Measurements from ENCODE around the gene OTUB2. TPM values are rescaled to one million over a fixed set of nuclear protein-coding genes. Genes with fewer than 3 reads are reported as not detected.

Gene OTUB2
- total RNA-seq, 3 donors from 2014 or later (not counting 1 experiment from before 2014, with no cell fraction given): 0.09 to 0.13 TPM; not detected in 1

DNA sequence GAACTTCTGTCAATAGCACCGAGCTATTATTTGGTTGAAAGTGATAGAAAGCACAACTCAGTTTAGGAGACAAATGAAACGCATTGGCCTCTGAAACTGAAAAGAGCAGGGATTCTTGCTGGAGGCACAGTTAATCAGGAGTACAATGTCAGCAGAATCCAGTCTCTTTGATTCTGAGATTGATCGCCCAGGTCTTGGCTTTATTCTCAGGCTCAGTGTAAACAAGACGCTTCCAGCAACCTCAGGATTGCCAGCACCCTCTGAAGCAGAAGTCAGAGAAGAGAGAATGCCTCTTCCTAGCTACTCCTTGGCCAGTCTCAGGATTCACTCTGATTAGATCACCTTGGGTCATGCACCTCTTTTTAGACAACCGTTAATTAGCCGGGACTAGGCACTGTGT lies 11.8 kb upstream of the OTUB2 start:
- peaks cover 51 to 79% of the 10 kb centered on the region in 2 donors for H3K27me3 Mint-ChIP-seq (ENCODE audit: low read depth in 2 of 2)
- intact Hi-C loops (cut with micrococcal nuclease): no loop called here
- Histone ChIP-seq H3K27ac (ENCODE audit: low read length) (no peak overlapping the region), H3K4me1 (ENCODE audit: control insufficient read depth, insufficient read depth, low read length) (peaks cover 20% of the 10 kb centered on the region), H3K36me3 (ENCODE audit: control insufficient read depth, insufficient read depth, low read length) (no peaks in the 10 kb centered on the region), H3K4me3 (ENCODE audit: low read length) (no peak overlapping the region), H3K27me3 (ENCODE audit: control insufficient read depth, insufficient read depth, low read length) (peaks cover 17% of the 10 kb centered on the region), H3K9me3 (ENCODE audit: control insufficient read depth, insufficient read depth, low read length) (no peaks in the 10 kb centered on the region)
- WGBS (ENCODE audit: insufficient coverage): 95% methylated on average over 6 of the region's 6 CpGs
- no peak overlapping the region for H3K27ac Mint-ChIP-seq
- no peak overlapping the region for H3K4me3 Mint-ChIP-seq
- H3K9me3 Mint-ChIP-seq: no peaks in the 10 kb centered on the region
- DNase-seq (no peak), ATAC-seq (no peak)
- TF ChIP-seq, protein P1, sequence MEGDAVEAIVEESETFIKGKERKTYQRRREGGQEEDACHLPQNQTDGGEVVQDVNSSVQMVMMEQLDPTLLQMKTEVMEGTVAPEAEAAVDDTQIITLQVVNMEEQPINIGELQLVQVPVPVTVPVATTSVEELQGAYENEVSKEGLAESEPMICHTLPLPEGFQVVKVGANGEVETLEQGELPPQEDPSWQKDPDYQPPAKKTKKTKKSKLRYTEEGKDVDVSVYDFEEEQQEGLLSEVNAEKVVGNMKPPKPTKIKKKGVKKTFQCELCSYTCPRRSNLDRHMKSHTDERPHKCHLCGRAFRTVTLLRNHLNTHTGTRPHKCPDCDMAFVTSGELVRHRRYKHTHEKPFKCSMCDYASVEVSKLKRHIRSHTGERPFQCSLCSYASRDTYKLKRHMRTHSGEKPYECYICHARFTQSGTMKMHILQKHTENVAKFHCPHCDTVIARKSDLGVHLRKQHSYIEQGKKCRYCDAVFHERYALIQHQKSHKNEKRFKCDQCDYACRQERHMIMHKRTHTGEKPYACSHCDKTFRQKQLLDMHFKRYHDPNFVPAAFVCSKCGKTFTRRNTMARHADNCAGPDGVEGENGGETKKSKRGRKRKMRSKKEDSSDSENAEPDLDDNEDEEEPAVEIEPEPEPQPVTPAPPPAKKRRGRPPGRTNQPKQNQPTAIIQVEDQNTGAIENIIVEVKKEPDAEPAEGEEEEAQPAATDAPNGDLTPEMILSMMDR (IDR thresholded peaks at IDR 0.05): no peak
- H3K36me3 Mint-ChIP-seq: no peaks in the 10 kb centered on the region
- H3K4me1 Mint-ChIP-seq: peaks cover 13 to 22% of the 10 kb centered on the region in 2 donors

DNA sequence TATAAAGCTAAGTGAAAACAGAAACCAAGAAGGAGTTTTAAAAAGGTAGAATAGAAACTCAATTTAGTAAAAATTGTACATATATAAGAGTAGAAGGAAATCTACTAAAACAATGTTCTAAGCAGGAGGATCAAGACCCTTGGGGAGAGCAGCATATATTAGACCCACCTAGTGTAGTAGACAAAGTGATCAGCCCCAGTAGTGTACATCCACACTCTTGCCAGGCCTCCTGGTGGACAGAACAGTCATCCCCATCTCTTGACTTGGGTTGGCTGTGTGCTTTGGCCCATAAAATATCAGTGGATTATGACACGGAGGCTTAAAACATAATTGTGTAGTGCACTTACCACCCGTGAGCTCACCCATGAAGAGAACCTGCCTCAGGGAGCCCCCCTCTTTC lies 10.9 kb upstream of the OTUB2 start:
- no peak overlapping the region for H3K27ac ChIP-seq (ENCODE audit: low read length)
- Mint-ChIP-seq H3K9me3 (no peaks in the 10 kb centered on the region), H3K36me3 (no peaks in the 10 kb centered on the region), H3K4me3 (no peak overlapping the region), H3K4me1 (peaks cover 13 to 17% of the 10 kb centered on the region in 2 donors), H3K27me3 (ENCODE audit: low read depth in 2 of 2) (peaks cover 44 to 76% of the 10 kb centered on the region in 2 donors), H3K27ac (no peak overlapping the region)
- 91% methylated on average over 2 of the region's 2 CpGs for WGBS (ENCODE audit: insufficient coverage)
- intact Hi-C loops (cut with micrococcal nuclease): no loop called here
- DNase-seq (no peak), ATAC-seq (no peak)
- TF ChIP-seq, protein P1 (IDR thresholded peaks at IDR 0.05): no peak
- no peak overlapping the region for H3K4me3 ChIP-seq (ENCODE audit: low read length)
- H3K27me3 ChIP-seq (ENCODE audit: control insufficient read depth, insufficient read depth, low read length): peaks cover 12% of the 10 kb centered on the region
- H3K4me1 ChIP-seq (ENCODE audit: control insufficient read depth, insufficient read depth, low read length): peaks cover 20% of the 10 kb centered on the region
- no peaks in the 10 kb centered on the region for H3K9me3 ChIP-seq (ENCODE audit: control insufficient read depth, insufficient read depth, low read length)
- no peaks in the 10 kb centered on the region for H3K36me3 ChIP-seq (ENCODE audit: control insufficient read depth, insufficient read depth, low read length)

DNA sequence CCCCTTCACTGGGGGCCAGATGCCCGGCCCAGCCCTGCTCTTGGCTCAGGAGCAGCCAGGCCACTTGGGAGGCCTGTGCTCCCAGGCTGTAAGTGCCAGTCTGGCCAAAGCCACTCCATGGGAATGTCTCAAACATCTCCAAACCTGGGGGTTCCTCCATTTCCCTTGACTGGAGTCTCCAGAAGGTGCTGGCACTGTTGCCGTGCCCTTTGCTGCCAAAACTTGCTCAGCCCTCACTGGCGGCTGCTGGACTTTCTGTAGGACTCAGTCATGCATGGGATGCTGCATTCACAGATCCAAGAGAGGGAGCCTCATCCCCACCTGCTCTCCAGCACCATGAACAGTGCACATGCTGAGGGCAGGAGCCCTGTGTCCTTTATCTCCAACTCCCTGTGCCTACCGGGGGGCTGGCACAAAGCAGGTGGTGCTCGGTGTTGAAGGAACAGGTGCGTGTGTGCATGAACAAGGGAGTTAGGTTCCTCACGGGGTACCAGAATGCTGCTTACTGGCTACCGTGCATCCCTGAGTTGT lies 9.6 kb upstream of the OTUB2 start:
- H3K27me3 Mint-ChIP-seq (ENCODE audit: low read depth in 2 of 2): peaks cover 37 to 76% of the 10 kb centered on the region in 2 donors

More for the DNA sequence above, 9.6 kb upstream of the OTUB2 start:
- TF ChIP-seq, protein P1 (IDR thresholded peaks at IDR 0.05): no peak
- Mint-ChIP-seq H3K9me3 (no peaks in the 10 kb centered on the region), H3K4me1 (peaks cover 9 to 11% of the 10 kb centered on the region in 2 donors), H3K27ac (no peak overlapping the region), H3K36me3 (no peaks in the 10 kb centered on the region), H3K4me3 (no peak overlapping the region)
- Histone ChIP-seq H3K4me1 (ENCODE audit: control insufficient read depth, insufficient read depth, low read length) (peaks cover 11% of the 10 kb centered on the region), H3K27ac (ENCODE audit: low read length) (no peak overlapping the region), H3K4me3 (ENCODE audit: low read length) (no peak overlapping the region), H3K9me3 (ENCODE audit: control insufficient read depth, insufficient read depth, low read length) (no peaks in the 10 kb centered on the region), H3K36me3 (ENCODE audit: control insufficient read depth, insufficient read depth, low read length) (no peaks in the 10 kb centered on the region), H3K27me3 (ENCODE audit: control insufficient read depth, insufficient read depth, low read length) (peaks cover 2% of the 10 kb centered on the region)
- 86% methylated on average over 8 of the region's 8 CpGs for WGBS (ENCODE audit: insufficient coverage)
- no peak for ATAC-seq
- intact Hi-C loops (cut with micrococcal nuclease): no loop called here
- DNase-seq: no peak

Measured in natural killer cell (primary cell).